KOPT-K1 (cell line): ENCODE data around the gene SYT15.

Source experiments
- H3K27ac ChIP-seq: fragments of 200-600 bp; sonication (generic); 2 replicates; pipeline ENCODE4 v1.5.1; 2016; ENCODE audit warnings: antibody characterized with exemption, mild to moderate bottlenecking, low read depth, low read length; ENCODE audit not compliant: poor library complexity, severe bottlenecking
- H3K36me3 ChIP-seq: fragments of 200-600 bp; sonication (generic); 2 replicates; pipeline ENCODE4 v1.5.1; 2017; ENCODE audit warnings: antibody characterized with exemption, mild to moderate bottlenecking, low read length, moderate library complexity; ENCODE audit not compliant: insufficient read depth
- H3K9me3 ChIP-seq: fragments of 200-600 bp; sonication (generic); 2 replicates; pipeline ENCODE4 v1.5.1; 2017; ENCODE audit warnings: antibody characterized with exemption, low read length, mild to moderate bottlenecking; ENCODE audit not compliant: insufficient read depth, poor library complexity, severe bottlenecking

SYT15 gene

GRCh38 chr10:46541735-46542566 lies 37.0 kb upstream of the SYT15 start:
- Histone ChIP-seq H3K27ac (no peak overlapping the region), H3K9me3 (no peaks in the 10 kb centered on the region), H3K36me3 (no peaks in the 10 kb centered on the region)

- H3K27ac ChIP-seq = no peak overlapping the region
- no peaks in the 10 kb centered on the region for H3K9me3 ChIP-seq
- no peaks in the 10 kb centered on the region for H3K36me3 ChIP-seq
Measured at GRCh38 chr10:46542567-46543465, 36.1 kb upstream of the SYT15 start.

- no peak overlapping the region for H3K27ac ChIP-seq
- no peaks in the 10 kb centered on the region for H3K36me3 ChIP-seq
- no peaks in the 10 kb centered on the region for H3K9me3 ChIP-seq
Measured at GRCh38 chr10:46543466-46544377, 35.2 kb upstream of the SYT15 start.

- no peaks in the 10 kb centered on the region for H3K36me3 ChIP-seq
- H3K9me3 ChIP-seq = no peaks in the 10 kb centered on the region
- no peak overlapping the region for H3K27ac ChIP-seq
Measured at GRCh38 chr10:46544989-46545791, 33.7 kb upstream of the SYT15 start.

- no peaks in the 10 kb centered on the region for H3K36me3 ChIP-seq
- H3K9me3 ChIP-seq = no peaks in the 10 kb centered on the region
- H3K27ac ChIP-seq = no peak overlapping the region
Measured at GRCh38 chr10:46545861-46546590, 32.9 kb upstream of the SYT15 start.

GRCh38 chr10:46546591-46547540 lies 32.1 kb upstream of the SYT15 start:
- H3K27ac ChIP-seq = no peak overlapping the region
- no peaks in the 10 kb centered on the region for H3K9me3 ChIP-seq
- H3K36me3 ChIP-seq = no peaks in the 10 kb centered on the region

- H3K27ac ChIP-seq = no peak overlapping the region
- no peaks in the 10 kb centered on the region for H3K9me3 ChIP-seq
- H3K36me3 ChIP-seq = no peaks in the 10 kb centered on the region
Measured at GRCh38 chr10:46547541-46548497, 31.1 kb upstream of the SYT15 start.

GRCh38 chr10:46548498-46549090 lies 30.3 kb upstream of the SYT15 start:
- no peaks in the 10 kb centered on the region for H3K36me3 ChIP-seq
- no peak overlapping the region for H3K27ac ChIP-seq
- no peaks in the 10 kb centered on the region for H3K9me3 ChIP-seq

GRCh38 chr10:46549171-46550075 lies 29.5 kb upstream of the SYT15 start:
- Histone ChIP-seq H3K36me3 (no peaks in the 10 kb centered on the region), H3K27ac (no peak overlapping the region), H3K9me3 (no peaks in the 10 kb centered on the region)

- no peaks in the 10 kb centered on the region for H3K9me3 ChIP-seq
- H3K36me3 ChIP-seq = no peaks in the 10 kb centered on the region
- no peak overlapping the region for H3K27ac ChIP-seq
Measured at GRCh38 chr10:46550076-46550790, 28.7 kb upstream of the SYT15 start.
